Measurements from ENCODE around the gene PPP1R9A.
A peak's percentile ranks its signal among the peaks of the same experiment; 100 is the strongest.

The PPP1R9A gene

GRCh38 chr7:94907026-94907810 lies at the start of gene PPP1R9A:
PPP1R9A (plus strand) TSS chr7:94907594; CDS start chr7:94910114, 2,520 bp downstream.
- H3K4me3 ChIP-seq (ENCODE audit: low read depth, low read length), result peak within 1 kb of the TSS; percentile 43
- TF ChIP-seq CTCF (IDR thresholded peaks at IDR 0.05; ENCODE audit: low read depth, low read length), result no peak

- H3K4me3 ChIP-seq (ENCODE audit: low read depth, low read length), result no peak overlapping the region
- no peak for TF ChIP-seq CTCF (IDR thresholded peaks at IDR 0.05; ENCODE audit: low read depth, low read length)
Measured at GRCh38 chr7:94871132-94871531, 36.3 kb upstream of the PPP1R9A start.

- TF ChIP-seq CTCF (IDR thresholded peaks at IDR 0.05; ENCODE audit: low read depth, low read length), result no peak
- no peak overlapping the region for H3K4me3 ChIP-seq (ENCODE audit: low read depth, low read length)
Measured at GRCh38 chr7:94873239-94873638, 34.2 kb upstream of the PPP1R9A start.

- no peak overlapping the region for H3K4me3 ChIP-seq (ENCODE audit: low read depth, low read length)
- TF ChIP-seq CTCF (IDR thresholded peaks at IDR 0.05; ENCODE audit: low read depth, low read length), result no peak
Measured at GRCh38 chr7:94874036-94874785, 33.2 kb upstream of the PPP1R9A start.

GRCh38 chr7:94875201-94875600 lies 32.2 kb upstream of the PPP1R9A start:
- TF ChIP-seq CTCF (IDR thresholded peaks at IDR 0.05; ENCODE audit: low read depth, low read length), result no peak
- H3K4me3 ChIP-seq (ENCODE audit: low read depth, low read length), result no peak overlapping the region

GRCh38 chr7:94877731-94878670 lies 29.4 kb upstream of the PPP1R9A start:
- H3K4me3 ChIP-seq (ENCODE audit: low read depth, low read length), result no peak overlapping the region
- TF ChIP-seq CTCF (IDR thresholded peaks at IDR 0.05; ENCODE audit: low read depth, low read length), result no peak

Measured in WI38 (cell line).